GM19238 (cell line): Measurements from ENCODE around the gene SWAP70.
"Not testable (repeated sequence)": the region's sequence is repeated elsewhere in the genome, so short reads cannot be mapped to it uniquely, and the experiment has no call there.

Source experiments
- DNase-seq: peaks from one replicate; pipeline ENCODE4 v3.0.0; 2011; ENCODE audit warnings: low spot score; ENCODE audit not compliant: insufficient read length

The SWAP70 gene

GRCh38 chr11:9663699-9664275, at the start of gene SWAP70:
TSS of gene SWAP70 (plus strand) at chr11:9664077. CDS start at chr11:9664180, 103 bp downstream.
- DNase-seq = peak; percentile 74

GRCh38 chr11:9615031-9615451, 48.8 kb upstream of the SWAP70 start:
- DNase-seq = no peak

- no peak for DNase-seq
These were observed 47.7 kb upstream of the SWAP70 start for GRCh38 chr11:9616042-9616675.

- DNase-seq = no peak
These were observed 47.0 kb upstream of the SWAP70 start for GRCh38 chr11:9616858-9617257.

- no peak for DNase-seq
These were observed 45.9 kb upstream of the SWAP70 start for GRCh38 chr11:9617940-9618339.

- no peak for DNase-seq
These were observed 44.9 kb upstream of the SWAP70 start for GRCh38 chr11:9619004-9619403.

- DNase-seq = no peak
These were observed 43.9 kb upstream of the SWAP70 start for GRCh38 chr11:9619971-9620370.

- not testable (repeated sequence) for DNase-seq
These were observed 41.5 kb upstream of the SWAP70 start for GRCh38 chr11:9622353-9622752.

GRCh38 chr11:9623053-9623452, 40.8 kb upstream of the SWAP70 start:
- DNase-seq = not testable (repeated sequence)

- DNase-seq = no peak
These were observed 39.4 kb upstream of the SWAP70 start for GRCh38 chr11:9624448-9624847.

GRCh38 chr11:9625162-9625561, 38.7 kb upstream of the SWAP70 start:
- no peak for DNase-seq

GRCh38 chr11:9625728-9626127, 38.1 kb upstream of the SWAP70 start:
- DNase-seq = no peak

- DNase-seq = no peak
These were observed 37.1 kb upstream of the SWAP70 start for GRCh38 chr11:9626496-9627394.

- no peak for DNase-seq
These were observed 34.8 kb upstream of the SWAP70 start for GRCh38 chr11:9629064-9629463.

- DNase-seq = no peak
These were observed 30.2 kb upstream of the SWAP70 start for GRCh38 chr11:9633679-9634078.

- DNase-seq = no peak
These were observed 27.2 kb upstream of the SWAP70 start for GRCh38 chr11:9636691-9637090.

- DNase-seq = no peak
These were observed 24.8 kb upstream of the SWAP70 start for GRCh38 chr11:9639099-9639498.

GRCh38 chr11:9639985-9640384, 23.9 kb upstream of the SWAP70 start:
- no peak for DNase-seq

- no peak for DNase-seq
These were observed 21.0 kb upstream of the SWAP70 start for GRCh38 chr11:9642894-9643293.

GRCh38 chr11:9643751-9644150, 20.1 kb upstream of the SWAP70 start:
- no peak for DNase-seq

GRCh38 chr11:9645881-9646280, 18.0 kb upstream of the SWAP70 start:
- DNase-seq = no peak

GRCh38 chr11:9646324-9646723, 17.6 kb upstream of the SWAP70 start:
- no peak for DNase-seq
